HAP-1 (cell line): ENCODE data around the gene PRR5L.

Source experiments
- DNase-seq, 2 experiments: peaks; one replicate each; pipeline ENCODE4 v3.0.0-alpha.2; 2016 to 2020; ENCODE audit warnings: low spot score in 2 of 2
- H3K27me3 ChIP-seq: fragments of 250-450 bp; sonication (Bioruptor Pico); 2 replicates; pipeline ENCODE4 v1.5.1; 2020; ENCODE audit warnings: low read depth, mild to moderate bottlenecking, moderate library complexity
- H3K36me3 ChIP-seq: fragments of 250-450 bp; sonication (Bioruptor Pico); replicated peaks from 2 replicates; pipeline ENCODE4 v1.5.1; 2020; ENCODE audit warnings: mild to moderate bottlenecking
- H3K4me1 ChIP-seq: fragments of 250-450 bp; sonication (Bioruptor Pico); 2 replicates; pipeline ENCODE4 v1.5.1; 2020; ENCODE audit warnings: mild to moderate bottlenecking
- H3K4me3 ChIP-seq: fragments of 250-450 bp; sonication (Bioruptor Pico); 2 replicates; pipeline ENCODE4 v1.5.1; 2020; ENCODE audit warnings: mild to moderate bottlenecking, moderate library complexity
- H3K9me3 ChIP-seq: fragments of 250-450 bp; sonication (Bioruptor Pico); 2 replicates; pipeline ENCODE4 v1.5.1; 2020; ENCODE audit warnings: mild to moderate bottlenecking, moderate library complexity
- in situ Hi-C: fragments of 300-500 bp; cut with MboI; formaldehyde crosslinking; loops from 3 replicates; pipeline ENCODE4 v1.14.3; 2020; ENCODE audit warnings: low sequenced_read_pairs, inconsistent platforms, mixed read lengths

Gene PRR5L

GRCh38 chr11:36266767-36267166 lies 29.3 kb upstream of the PRR5L start:
- Histone ChIP-seq H3K9me3 (no peaks in the 10 kb centered on the region), H3K36me3 (no peaks in the 10 kb centered on the region), H3K4me3 (no peak overlapping the region), H3K27me3 (peaks cover 4% of the 10 kb centered on the region; the same call in 1 of the 2 replicates), H3K4me1 (no peaks in the 10 kb centered on the region)
- DNase-seq, result no peak
- in situ Hi-C loops, result no loop called here

- Histone ChIP-seq H3K4me3 (no peak overlapping the region), H3K36me3 (no peaks in the 10 kb centered on the region), H3K9me3 (no peaks in the 10 kb centered on the region), H3K27me3 (peaks cover 4% of the 10 kb centered on the region; the same call in 1 of the 2 replicates), H3K4me1 (no peaks in the 10 kb centered on the region)
- DNase-seq, result no peak
- in situ Hi-C loops, result no loop called here
Observed at GRCh38 chr11:36268337-36268985, 27.6 kb upstream of the PRR5L start.

- DNase-seq, result no peak
Observed at GRCh38 chr11:36270701-36271100, 25.4 kb upstream of the PRR5L start.

GRCh38 chr11:36271794-36272407 lies 24.2 kb upstream of the PRR5L start:
- DNase-seq, result no peak
- in situ Hi-C loops, result no loop called here

More at GRCh38 chr11:36270701-36271100, 25.4 kb upstream of the PRR5L start:
- Histone ChIP-seq H3K36me3 (no peaks in the 10 kb centered on the region), H3K4me3 (no peak overlapping the region), H3K27me3 (peaks cover 4% of the 10 kb centered on the region; the same call in 1 of the 2 replicates), H3K9me3 (no peaks in the 10 kb centered on the region), H3K4me1 (no peaks in the 10 kb centered on the region)
- in situ Hi-C loops, result no loop called here

GRCh38 chr11:36273110-36273509 lies 23.0 kb upstream of the PRR5L start:
- DNase-seq, result no peak
- Histone ChIP-seq H3K4me3 (no peak overlapping the region), H3K27me3 (peaks cover 4% of the 10 kb centered on the region; the same call in 1 of the 2 replicates), H3K9me3 (no peaks in the 10 kb centered on the region), H3K36me3 (no peaks in the 10 kb centered on the region), H3K4me1 (no peaks in the 10 kb centered on the region)
- in situ Hi-C loops, result no loop called here

More at GRCh38 chr11:36271794-36272407, 24.2 kb upstream of the PRR5L start:
- Histone ChIP-seq H3K4me1 (no peaks in the 10 kb centered on the region), H3K27me3 (peaks cover 4% of the 10 kb centered on the region; the same call in 1 of the 2 replicates), H3K9me3 (no peaks in the 10 kb centered on the region), H3K4me3 (no peak overlapping the region), H3K36me3 (no peaks in the 10 kb centered on the region)

- Histone ChIP-seq H3K27me3 (no peaks in the 10 kb centered on the region), H3K36me3 (no peaks in the 10 kb centered on the region), H3K4me3 (no peak overlapping the region), H3K4me1 (no peaks in the 10 kb centered on the region), H3K9me3 (no peaks in the 10 kb centered on the region)
- no peak for DNase-seq
- in situ Hi-C loops, result no loop called here
Observed at GRCh38 chr11:36274414-36274813, 21.7 kb upstream of the PRR5L start.

GRCh38 chr11:36278531-36279282 lies 17.4 kb upstream of the PRR5L start:
- in situ Hi-C loops, result no loop called here
- Histone ChIP-seq H3K4me1 (no peaks in the 10 kb centered on the region), H3K9me3 (no peaks in the 10 kb centered on the region), H3K4me3 (no peak overlapping the region), H3K36me3 (no peaks in the 10 kb centered on the region), H3K27me3 (no peaks in the 10 kb centered on the region)
- DNase-seq, result no peak

- no peak overlapping the region for H3K4me3 ChIP-seq
- DNase-seq, result no peak
- H3K27me3 ChIP-seq, result no peaks in the 10 kb centered on the region
- in situ Hi-C loops, result no loop called here
- H3K36me3 ChIP-seq, result no peaks in the 10 kb centered on the region
- no peaks in the 10 kb centered on the region for H3K4me1 ChIP-seq
- no peaks in the 10 kb centered on the region for H3K9me3 ChIP-seq
Observed at GRCh38 chr11:36280531-36280930, 15.6 kb upstream of the PRR5L start.

- H3K4me1 ChIP-seq, result no peaks in the 10 kb centered on the region
- no peak overlapping the region for H3K4me3 ChIP-seq
- no peaks in the 10 kb centered on the region for H3K9me3 ChIP-seq
- no peaks in the 10 kb centered on the region for H3K27me3 ChIP-seq
- no peak for DNase-seq
- H3K36me3 ChIP-seq, result no peaks in the 10 kb centered on the region
- in situ Hi-C loops, result no loop called here
Observed at GRCh38 chr11:36281850-36282249, 14.2 kb upstream of the PRR5L start.

GRCh38 chr11:36282926-36283325 lies 13.2 kb upstream of the PRR5L start:
- H3K27me3 ChIP-seq, result no peaks in the 10 kb centered on the region
- H3K4me3 ChIP-seq, result no peak overlapping the region
- no peak for DNase-seq
- H3K9me3 ChIP-seq, result no peaks in the 10 kb centered on the region
- in situ Hi-C loops, result no loop called here
- no peaks in the 10 kb centered on the region for H3K4me1 ChIP-seq
- H3K36me3 ChIP-seq, result no peaks in the 10 kb centered on the region

DNA sequence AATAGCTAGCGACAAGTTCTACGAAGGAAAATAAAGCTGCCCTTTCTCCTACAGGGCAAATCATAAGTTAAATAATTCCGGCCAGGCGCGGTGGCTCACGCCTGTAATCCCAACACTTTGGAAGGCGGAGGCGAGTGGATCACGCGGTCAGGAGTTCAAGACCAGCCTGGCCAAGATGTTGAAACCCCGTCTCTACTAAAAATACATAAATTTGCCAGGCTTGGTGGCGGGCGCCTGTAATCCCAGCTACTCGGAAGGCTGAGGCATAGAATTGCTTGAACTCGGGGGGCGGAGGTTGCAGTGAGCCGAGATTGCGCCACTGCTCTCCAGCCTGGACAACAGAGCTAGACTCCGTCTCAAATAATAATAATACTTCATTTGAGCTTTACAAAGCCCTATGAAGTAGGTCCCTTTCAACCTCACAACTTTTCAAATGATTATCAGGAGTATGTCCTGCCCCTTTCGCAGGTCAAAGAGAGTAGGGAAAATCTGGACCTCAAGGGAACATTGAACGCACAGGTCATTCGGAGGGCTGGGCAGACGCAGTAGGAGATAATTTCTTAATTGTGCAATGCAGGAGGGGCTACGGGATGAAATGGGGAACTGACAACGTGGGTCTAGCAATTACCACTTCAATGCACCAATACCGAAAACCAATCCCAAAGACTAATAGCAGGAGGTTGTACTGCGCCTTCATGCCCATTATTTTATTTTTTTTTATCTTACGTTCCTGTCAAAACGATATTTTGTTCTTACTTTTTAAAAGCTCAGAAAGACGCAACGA lies 7.5 kb upstream of the PRR5L start:
- Histone ChIP-seq H3K4me1 (peaks cover 2% of the 10 kb centered on the region; the same call in 1 of the 2 replicates), H3K36me3 (no peaks in the 10 kb centered on the region), H3K27me3 (no peaks in the 10 kb centered on the region), H3K4me3 (peak overlapping the region; percentile 54), H3K9me3 (no peaks in the 10 kb centered on the region)
- in situ Hi-C loops, result no loop called here
- DNase-seq, result no peak

- peak; percentile 87 to 96 for DNase-seq
- in situ Hi-C loops, result no loop called here
- H3K4me3 ChIP-seq, result peak within 1 kb of the TSS; percentile 54
- H3K9me3 ChIP-seq, result no peaks in the 10 kb centered on the region
- H3K27me3 ChIP-seq, result no peaks in the 10 kb centered on the region
- no peaks in the 10 kb centered on the region for H3K36me3 ChIP-seq
- H3K4me1 ChIP-seq, result peaks cover 2% of the 10 kb centered on the region; the same call in 1 of the 2 replicates
Observed at GRCh38 chr11:36289226-36289852, 6.7 kb upstream of the PRR5L start, which contains the start of gene COMMD9. TSS of gene COMMD9 (minus strand) at chr11:36289424. CDS start at chr11:36289412, 12 bp downstream.

- H3K9me3 ChIP-seq, result no peaks in the 10 kb centered on the region
- H3K27me3 ChIP-seq, result no peaks in the 10 kb centered on the region
- H3K4me3 ChIP-seq, result no peak overlapping the region
- peak in 1 of 2 experiments; percentile 12 for DNase-seq
- in situ Hi-C loops, result no loop called here
- H3K36me3 ChIP-seq, result no peaks in the 10 kb centered on the region
- peaks cover 2% of the 10 kb centered on the region; the same call in 1 of the 2 replicates for H3K4me1 ChIP-seq
Observed at GRCh38 chr11:36292311-36292722, 3.8 kb upstream of the PRR5L start.
